HS-5 (cell line): ENCODE data around the gene ADAMTS18.

Experiments used
- DNase-seq: peaks from one replicate; pipeline ENCODE4 v3.0.0-alpha.2; 2012; ENCODE audit warnings: low read depth

The ADAMTS18 gene

GRCh38 chr16:77393955-77394354 is 40.9 kb downstream of the ADAMTS18 start:
- DNase-seq: no peak

DNA sequence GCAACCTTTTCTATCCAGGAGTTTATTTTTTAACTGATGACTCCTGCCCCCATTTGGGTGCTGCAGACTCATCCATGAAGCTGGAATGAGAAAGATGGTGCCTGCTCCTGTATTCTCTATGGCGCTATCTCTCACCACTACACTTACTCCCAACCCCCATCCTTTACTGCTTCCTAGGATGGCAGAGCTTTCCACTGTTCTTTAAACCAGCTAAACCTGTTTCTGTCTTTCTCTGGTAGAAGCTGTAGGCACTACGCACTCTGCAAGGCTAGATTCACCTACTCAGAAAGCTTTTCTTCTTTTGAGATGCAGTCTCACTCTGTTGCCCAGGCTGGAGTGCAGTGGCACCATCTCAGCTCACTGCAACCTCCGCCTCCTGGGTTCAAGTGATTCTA is 47.0 kb downstream of the ADAMTS18 start:
- DNase-seq: no peak

DNA sequence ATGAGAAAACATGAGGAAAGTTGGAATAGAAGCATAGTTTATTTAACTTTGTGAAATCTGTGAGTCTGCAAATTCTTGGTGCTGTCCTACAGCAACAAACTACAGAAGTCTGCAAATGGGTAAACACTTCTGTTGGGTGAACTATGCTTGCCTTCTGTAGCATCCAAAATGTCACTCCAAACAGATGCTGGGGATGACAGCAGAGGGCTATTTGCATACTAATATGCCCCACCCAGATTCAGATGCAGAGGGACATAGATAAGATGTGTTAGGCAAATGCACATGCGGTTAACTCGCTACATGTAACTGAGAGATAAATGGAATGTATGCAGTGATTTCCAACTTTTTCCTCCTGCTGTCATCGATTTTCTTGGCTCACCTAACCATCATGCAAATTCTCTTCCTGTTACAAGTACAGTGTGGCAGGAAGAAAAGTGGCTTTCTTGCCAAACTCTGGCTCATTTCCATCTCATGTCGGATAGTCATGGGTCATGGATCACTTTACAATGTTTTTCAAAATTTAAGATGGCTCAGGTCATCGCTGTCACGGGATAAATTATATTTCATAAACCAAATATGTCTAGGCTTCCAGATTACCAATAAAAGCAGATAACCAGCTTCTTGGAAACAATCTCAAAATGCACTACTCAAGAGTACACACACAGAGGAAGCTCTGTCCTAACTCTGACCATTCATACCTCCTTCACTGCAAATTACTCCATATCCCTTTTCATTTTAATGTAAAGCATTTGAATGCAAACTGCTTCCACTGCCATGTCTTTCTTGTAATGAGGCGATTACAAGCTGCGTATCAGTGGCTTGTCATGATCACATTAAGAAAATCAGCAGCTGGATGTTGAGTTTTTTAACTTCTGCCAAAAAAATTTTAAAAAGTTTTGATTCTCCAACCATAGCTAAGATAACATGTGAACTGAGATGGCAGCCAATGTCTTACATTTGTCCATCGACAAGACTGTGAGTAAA is 47.7 kb downstream of the ADAMTS18 start:
- no peak for DNase-seq

- DNase-seq: no peak
These were observed 49.4 kb downstream of the ADAMTS18 start for GRCh38 chr16:77385481-77385880.

DNA sequence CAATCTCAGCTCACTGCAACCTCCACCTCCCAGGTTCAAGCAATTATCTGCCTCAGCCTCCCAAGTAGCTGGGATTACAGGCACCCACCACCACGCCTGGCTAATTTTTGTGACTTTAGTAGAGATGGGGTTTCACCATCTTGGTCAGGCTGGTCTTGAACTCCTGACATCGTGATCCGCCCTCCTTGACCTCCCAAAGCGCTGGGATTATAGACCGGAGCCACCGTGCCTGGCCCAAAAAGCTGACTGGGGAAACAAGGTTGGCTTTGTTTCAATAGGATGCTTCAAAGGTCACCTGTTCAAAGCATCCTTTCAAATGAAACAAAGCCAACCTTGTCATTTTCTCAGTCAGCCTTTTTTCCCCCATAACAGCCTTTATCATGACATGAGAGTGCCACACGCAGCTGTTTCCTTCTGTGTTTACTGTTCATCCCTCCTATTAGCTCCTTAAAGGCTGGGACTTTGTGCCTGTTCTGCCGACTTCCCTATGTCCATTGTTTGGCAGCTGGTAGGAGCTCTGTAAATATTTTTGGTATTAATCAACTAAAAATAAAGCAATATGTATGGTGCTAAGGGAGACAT is 51.1 kb downstream of the ADAMTS18 start:
- no peak for DNase-seq

DNA sequence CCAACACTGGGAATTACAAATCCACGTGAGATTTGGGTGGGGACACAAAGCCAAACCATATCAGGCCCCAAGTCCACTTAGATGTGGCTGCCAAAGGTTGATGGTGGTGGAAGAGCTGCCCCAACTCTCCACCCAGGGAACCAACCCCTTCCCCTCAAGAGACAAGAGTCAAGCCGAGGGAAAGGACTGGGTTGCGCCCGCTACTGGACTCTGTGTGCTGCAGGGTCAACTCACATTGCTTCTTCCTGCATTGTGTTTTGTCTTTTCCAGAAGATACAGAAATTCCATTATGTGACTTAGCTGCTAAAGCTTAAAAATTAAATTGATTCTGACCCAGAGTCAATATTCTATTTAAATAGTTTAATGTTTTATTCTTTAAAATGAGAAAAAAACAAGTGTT is 58.5 kb downstream of the ADAMTS18 start:
- DNase-seq: no peak

- no peak for DNase-seq
These were observed 59.4 kb downstream of the ADAMTS18 start for GRCh38 chr16:77375396-77375795.

GRCh38 chr16:77374384-77374783 is 60.5 kb downstream of the ADAMTS18 start:
- no peak for DNase-seq

GRCh38 chr16:77373726-77374125 is 61.1 kb downstream of the ADAMTS18 start:
- no peak for DNase-seq

GRCh38 chr16:77364770-77365169 is 70.1 kb downstream of the ADAMTS18 start:
- DNase-seq: no peak

- no peak for DNase-seq
These were observed 75.8 kb downstream of the ADAMTS18 start for GRCh38 chr16:77359065-77359502.

GRCh38 chr16:77353587-77354263 is 81.1 kb downstream of the ADAMTS18 start:
- no peak for DNase-seq

DNA sequence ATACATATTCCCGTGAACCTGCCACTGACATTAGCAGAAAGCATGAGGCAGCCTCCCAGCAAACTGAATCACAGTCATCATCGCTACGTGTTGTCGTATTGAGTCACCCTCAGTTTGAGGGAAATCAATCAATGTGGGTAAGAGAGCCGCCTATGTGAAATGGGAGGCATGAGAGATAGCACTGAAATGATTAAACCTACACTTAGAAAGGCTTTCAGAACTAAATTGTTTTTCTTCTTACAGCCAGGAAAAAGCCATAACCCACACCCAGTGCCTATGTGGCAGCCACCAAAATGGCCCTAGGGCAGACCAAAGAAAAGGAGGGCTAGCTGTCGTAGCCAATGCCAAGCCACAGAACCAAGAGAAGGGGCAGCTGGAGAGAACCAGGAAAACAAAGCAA is 90.5 kb downstream of the ADAMTS18 start:
- no peak for DNase-seq

- no peak for DNase-seq
These were observed 98.2 kb downstream of the ADAMTS18 start for GRCh38 chr16:77336637-77337036.

GRCh38 chr16:77335652-77336234 is 99.1 kb downstream of the ADAMTS18 start:
- DNase-seq: no peak

DNA sequence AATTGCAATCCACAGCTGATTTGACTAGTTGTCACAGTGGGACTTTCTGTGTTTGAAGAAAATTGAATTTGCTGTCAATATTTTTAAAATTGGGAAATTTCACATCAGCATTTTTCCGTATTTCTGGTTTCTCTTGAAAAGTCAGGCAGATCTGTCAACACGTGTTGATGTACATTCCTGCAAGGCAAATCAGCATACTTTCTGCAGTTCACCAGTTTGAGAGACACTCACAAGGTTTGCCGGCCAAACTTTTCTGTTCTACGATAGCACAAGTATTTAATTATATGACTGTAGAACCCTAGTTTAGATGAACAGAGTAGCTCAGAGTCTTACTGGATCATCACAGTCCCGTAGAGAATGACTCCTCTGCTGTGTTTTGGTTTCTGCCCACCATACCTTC is 102.0 kb downstream of the ADAMTS18 start:
- DNase-seq: no peak

GRCh38 chr16:77331802-77332586 is 102.8 kb downstream of the ADAMTS18 start:
- no peak for DNase-seq

DNA sequence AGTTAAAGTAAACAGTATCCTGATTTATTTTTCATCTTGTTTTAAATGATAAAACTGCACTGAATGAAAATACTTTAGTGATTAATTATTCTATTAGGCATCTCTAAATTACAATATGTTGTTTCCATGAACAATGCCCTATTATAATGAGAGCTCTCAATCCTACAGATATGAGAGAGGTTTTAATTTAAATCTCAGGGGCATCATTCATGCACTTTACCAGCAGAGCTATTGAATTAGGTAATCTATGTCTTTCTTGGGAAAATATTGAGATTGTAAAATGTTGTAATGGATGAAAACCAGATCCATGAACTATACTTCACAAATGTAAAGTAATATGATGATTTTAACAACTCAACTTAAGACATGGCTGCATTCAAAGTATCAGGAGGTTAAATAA is 103.8 kb downstream of the ADAMTS18 start:
- no peak for DNase-seq

DNA sequence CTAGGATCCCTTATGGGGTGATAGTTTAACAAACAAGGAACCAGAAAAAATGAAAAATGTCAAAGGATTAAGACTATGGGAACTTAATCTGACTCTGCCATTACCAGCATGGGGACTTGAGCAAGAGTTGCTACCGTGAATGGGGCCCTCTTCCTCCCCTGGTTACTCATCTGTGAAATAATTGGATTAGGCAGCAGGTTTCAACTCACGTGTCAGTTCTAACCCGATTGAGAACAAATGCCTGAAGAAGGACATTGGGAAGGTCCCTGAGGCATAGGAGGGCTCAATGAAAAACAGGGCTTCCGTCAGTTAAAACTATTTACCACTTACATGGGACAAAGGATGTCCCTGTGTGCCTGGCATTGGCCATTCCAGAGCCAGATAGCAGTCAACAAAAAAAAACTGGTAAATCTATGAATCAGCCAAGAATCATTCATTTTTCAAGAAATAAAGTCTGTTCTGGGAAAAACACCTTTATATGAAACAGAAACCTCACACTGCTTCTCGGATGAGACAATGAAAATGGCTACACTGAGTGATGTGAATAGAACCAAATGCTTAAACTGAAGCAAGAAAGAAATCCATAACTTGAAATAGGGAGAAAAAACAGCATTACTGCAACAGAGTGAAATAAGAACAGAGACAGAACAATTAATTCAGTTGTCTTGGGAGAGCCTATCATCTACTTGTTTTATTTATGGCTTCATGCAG is 104.3 kb downstream of the ADAMTS18 start:
- no peak for DNase-seq

- no peak for DNase-seq
These were observed 106.1 kb downstream of the ADAMTS18 start for GRCh38 chr16:77328768-77329167.

- no peak for DNase-seq
These were observed 106.6 kb downstream of the ADAMTS18 start for GRCh38 chr16:77328274-77328673.
